ENCODE data around the gene ANLN. TPM values are rescaled to one million over a fixed set of nuclear protein-coding genes. Genes with fewer than 3 reads are reported as not detected.

The ANLN gene
- total and polyA plus RNA-seq, 2 experiments from 2014 or later, result 26.9 to 66.7 TPM

DNA sequence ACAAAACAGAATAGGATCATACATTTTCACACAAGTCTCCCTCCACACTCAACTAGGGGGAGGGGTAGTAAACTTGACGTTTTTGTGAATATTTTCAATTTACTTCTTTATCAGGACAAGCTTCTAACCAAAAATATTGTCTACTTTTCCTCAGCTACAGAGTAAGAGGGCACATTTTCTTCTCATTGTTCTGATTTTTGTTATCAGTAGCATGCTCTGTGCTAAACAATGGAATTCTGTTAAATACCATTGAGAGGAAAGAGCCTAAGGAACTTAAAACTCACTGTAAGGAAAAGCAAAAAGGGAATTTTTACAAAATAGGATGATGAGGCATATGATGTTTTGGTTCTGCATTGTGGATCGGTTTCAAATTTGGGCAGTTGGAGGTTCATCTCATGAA, 41.2 kb downstream of the ANLN start:
- H2AFZ ChIP-seq, result no peak overlapping the region
- H3K27ac ChIP-seq (ENCODE audit: low read depth), result no peak overlapping the region
- H3K4me2 ChIP-seq, result no peak overlapping the region
- ATAC-seq (no peak), DNase-seq (ENCODE audit: low spot score) (no peak)
- no peaks in the 10 kb centered on the region for H3F3A ChIP-seq (replicated peaks; ENCODE audit: low read depth)
- no peaks in the 10 kb centered on the region for H3K9me3 Mint-ChIP-seq
- no peaks in the 10 kb centered on the region for H3K9me2 ChIP-seq (ENCODE audit: insufficient read depth)
- peaks cover 42% of the 10 kb centered on the region for H3K36me3 Mint-ChIP-seq (ENCODE audit: low read depth)
- peaks cover 3% of the 10 kb centered on the region; the same call in 2 of the 3 replicates for H3K4me1 Mint-ChIP-seq
- H4K20me1 ChIP-seq (replicated peaks; ENCODE audit: insufficient read depth), result peaks cover 5% of the 10 kb centered on the region; the same call in 1 of the 2 replicates
- H3K27ac Mint-ChIP-seq, result no peak overlapping the region
- H3K27me3 Mint-ChIP-seq (ENCODE audit: insufficient read depth, low read depth, poor library complexity), result no peaks in the 10 kb centered on the region
- no peak overlapping the region for H3K4me3 ChIP-seq
- peaks cover 11% of the 10 kb centered on the region; the same call in 1 of the 2 replicates for H3K36me3 ChIP-seq (ENCODE audit: insufficient read depth)
- TF ChIP-seq STAT1 (IDR thresholded peaks at IDR 0.05; ENCODE audit: unreplicated experiment), result no peak
- TF ChIP-seq, protein P1, sequence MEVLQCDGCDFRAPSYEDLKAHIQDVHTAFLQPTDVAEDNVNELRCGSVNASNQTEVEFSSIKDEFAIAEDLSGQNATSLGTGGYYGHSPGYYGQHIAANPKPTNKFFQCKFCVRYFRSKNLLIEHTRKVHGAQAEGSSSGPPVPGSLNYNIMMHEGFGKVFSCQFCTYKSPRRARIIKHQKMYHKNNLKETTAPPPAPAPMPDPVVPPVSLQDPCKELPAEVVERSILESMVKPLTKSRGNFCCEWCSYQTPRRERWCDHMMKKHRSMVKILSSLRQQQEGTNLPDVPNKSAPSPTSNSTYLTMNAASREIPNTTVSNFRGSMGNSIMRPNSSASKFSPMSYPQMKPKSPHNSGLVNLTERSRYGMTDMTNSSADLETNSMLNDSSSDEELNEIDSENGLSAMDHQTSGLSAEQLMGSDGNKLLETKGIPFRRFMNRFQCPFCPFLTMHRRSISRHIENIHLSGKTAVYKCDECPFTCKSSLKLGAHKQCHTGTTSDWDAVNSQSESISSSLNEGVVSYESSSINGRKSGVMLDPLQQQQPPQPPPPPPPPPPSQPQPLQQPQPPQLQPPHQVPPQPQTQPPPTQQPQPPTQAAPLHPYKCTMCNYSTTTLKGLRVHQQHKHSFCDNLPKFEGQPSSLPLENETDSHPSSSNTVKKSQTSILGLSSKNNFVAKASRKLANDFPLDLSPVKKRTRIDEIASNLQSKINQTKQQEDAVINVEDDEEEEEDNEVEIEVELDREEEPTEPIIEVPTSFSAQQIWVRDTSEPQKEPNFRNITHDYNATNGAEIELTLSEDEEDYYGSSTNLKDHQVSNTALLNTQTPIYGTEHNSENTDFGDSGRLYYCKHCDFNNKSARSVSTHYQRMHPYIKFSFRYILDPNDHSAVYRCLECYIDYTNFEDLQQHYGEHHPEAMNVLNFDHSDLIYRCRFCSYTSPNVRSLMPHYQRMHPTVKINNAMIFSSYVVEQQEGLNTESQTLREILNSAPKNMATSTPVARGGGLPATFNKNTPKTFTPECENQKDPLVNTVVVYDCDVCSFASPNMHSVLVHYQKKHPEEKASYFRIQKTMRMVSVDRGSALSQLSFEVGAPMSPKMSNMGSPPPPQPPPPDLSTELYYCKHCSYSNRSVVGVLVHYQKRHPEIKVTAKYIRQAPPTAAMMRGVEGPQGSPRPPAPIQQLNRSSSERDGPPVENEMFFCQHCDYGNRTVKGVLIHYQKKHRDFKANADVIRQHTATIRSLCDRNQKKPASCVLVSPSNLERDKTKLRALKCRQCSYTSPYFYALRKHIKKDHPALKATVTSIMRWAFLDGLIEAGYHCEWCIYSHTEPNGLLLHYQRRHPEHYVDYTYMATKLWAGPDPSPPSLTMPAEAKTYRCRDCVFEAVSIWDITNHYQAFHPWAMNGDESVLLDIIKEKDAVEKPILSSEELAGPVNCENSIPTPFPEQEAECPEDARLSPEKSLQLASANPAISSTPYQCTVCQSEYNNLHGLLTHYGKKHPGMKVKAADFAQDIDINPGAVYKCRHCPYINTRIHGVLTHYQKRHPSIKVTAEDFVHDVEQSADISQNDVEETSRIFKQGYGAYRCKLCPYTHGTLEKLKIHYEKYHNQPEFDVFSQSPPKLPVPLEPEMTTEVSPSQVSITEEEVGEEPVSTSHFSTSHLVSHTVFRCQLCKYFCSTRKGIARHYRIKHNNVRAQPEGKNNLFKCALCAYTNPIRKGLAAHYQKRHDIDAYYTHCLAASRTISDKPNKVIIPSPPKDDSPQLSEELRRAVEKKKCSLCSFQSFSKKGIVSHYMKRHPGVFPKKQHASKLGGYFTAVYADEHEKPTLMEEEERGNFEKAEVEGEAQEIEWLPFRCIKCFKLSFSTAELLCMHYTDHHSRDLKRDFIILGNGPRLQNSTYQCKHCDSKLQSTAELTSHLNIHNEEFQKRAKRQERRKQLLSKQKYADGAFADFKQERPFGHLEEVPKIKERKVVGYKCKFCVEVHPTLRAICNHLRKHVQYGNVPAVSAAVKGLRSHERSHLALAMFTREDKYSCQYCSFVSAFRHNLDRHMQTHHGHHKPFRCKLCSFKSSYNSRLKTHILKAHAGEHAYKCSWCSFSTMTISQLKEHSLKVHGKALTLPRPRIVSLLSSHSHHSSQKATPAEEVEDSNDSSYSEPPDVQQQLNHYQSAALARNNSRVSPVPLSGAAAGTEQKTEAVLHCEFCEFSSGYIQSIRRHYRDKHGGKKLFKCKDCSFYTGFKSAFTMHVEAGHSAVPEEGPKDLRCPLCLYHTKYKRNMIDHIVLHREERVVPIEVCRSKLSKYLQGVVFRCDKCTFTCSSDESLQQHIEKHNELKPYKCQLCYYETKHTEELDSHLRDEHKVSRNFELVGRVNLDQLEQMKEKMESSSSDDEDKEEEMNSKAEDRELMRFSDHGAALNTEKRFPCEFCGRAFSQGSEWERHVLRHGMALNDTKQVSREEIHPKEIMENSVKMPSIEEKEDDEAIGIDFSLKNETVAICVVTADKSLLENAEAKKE (CRISPR knock-in tag; IDR thresholded peaks at IDR 0.05), result no peak
- TF ChIP-seq JUNB (IDR thresholded peaks at IDR 0.05; ENCODE audit: unreplicated experiment), result no peak
- TF ChIP-seq ZNF331 (CRISPR knock-in tag; IDR thresholded peaks at IDR 0.05; ENCODE audit: low read depth), result no peak
- no peak for TF ChIP-seq POLR2AphosphoS5 (IDR thresholded peaks at IDR 0.05; ENCODE audit: low read depth)
- TF ChIP-seq EZH2 (IDR thresholded peaks at IDR 0.05; ENCODE audit: low read depth, unreplicated experiment), result no peak
- TF ChIP-seq EZH2phosphoT487 (IDR thresholded peaks at IDR 0.05; ENCODE audit: unreplicated experiment), result no peak
- TF ChIP-seq NANOG (IDR thresholded peaks at IDR 0.05; ENCODE audit: borderline replicate concordance), result no peak
- no peak for TF ChIP-seq CREB1 (CRISPR knock-in tag; IDR thresholded peaks at IDR 0.05; ENCODE audit: low read depth)
- TF ChIP-seq, protein P2, sequence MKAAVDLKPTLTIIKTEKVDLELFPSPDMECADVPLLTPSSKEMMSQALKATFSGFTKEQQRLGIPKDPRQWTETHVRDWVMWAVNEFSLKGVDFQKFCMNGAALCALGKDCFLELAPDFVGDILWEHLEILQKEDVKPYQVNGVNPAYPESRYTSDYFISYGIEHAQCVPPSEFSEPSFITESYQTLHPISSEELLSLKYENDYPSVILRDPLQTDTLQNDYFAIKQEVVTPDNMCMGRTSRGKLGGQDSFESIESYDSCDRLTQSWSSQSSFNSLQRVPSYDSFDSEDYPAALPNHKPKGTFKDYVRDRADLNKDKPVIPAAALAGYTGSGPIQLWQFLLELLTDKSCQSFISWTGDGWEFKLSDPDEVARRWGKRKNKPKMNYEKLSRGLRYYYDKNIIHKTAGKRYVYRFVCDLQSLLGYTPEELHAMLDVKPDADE (IDR thresholded peaks at IDR 0.05), result no peak
- TF ChIP-seq, protein P3, sequence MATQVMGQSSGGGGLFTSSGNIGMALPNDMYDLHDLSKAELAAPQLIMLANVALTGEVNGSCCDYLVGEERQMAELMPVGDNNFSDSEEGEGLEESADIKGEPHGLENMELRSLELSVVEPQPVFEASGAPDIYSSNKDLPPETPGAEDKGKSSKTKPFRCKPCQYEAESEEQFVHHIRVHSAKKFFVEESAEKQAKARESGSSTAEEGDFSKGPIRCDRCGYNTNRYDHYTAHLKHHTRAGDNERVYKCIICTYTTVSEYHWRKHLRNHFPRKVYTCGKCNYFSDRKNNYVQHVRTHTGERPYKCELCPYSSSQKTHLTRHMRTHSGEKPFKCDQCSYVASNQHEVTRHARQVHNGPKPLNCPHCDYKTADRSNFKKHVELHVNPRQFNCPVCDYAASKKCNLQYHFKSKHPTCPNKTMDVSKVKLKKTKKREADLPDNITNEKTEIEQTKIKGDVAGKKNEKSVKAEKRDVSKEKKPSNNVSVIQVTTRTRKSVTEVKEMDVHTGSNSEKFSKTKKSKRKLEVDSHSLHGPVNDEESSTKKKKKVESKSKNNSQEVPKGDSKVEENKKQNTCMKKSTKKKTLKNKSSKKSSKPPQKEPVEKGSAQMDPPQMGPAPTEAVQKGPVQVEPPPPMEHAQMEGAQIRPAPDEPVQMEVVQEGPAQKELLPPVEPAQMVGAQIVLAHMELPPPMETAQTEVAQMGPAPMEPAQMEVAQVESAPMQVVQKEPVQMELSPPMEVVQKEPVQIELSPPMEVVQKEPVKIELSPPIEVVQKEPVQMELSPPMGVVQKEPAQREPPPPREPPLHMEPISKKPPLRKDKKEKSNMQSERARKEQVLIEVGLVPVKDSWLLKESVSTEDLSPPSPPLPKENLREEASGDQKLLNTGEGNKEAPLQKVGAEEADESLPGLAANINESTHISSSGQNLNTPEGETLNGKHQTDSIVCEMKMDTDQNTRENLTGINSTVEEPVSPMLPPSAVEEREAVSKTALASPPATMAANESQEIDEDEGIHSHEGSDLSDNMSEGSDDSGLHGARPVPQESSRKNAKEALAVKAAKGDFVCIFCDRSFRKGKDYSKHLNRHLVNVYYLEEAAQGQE (IDR thresholded peaks at IDR 0.05; ENCODE audit: unreplicated experiment), result no peak
- TF ChIP-seq, protein P4, sequence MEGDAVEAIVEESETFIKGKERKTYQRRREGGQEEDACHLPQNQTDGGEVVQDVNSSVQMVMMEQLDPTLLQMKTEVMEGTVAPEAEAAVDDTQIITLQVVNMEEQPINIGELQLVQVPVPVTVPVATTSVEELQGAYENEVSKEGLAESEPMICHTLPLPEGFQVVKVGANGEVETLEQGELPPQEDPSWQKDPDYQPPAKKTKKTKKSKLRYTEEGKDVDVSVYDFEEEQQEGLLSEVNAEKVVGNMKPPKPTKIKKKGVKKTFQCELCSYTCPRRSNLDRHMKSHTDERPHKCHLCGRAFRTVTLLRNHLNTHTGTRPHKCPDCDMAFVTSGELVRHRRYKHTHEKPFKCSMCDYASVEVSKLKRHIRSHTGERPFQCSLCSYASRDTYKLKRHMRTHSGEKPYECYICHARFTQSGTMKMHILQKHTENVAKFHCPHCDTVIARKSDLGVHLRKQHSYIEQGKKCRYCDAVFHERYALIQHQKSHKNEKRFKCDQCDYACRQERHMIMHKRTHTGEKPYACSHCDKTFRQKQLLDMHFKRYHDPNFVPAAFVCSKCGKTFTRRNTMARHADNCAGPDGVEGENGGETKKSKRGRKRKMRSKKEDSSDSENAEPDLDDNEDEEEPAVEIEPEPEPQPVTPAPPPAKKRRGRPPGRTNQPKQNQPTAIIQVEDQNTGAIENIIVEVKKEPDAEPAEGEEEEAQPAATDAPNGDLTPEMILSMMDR (conservative IDR thresholded peaks at IDR 0.05; ENCODE audit: low read depth in 2 of 2), result no peak
- no peaks in the 10 kb centered on the region for H3K27me3 ChIP-seq (ENCODE audit: insufficient read depth)
- H3K79me2 ChIP-seq (replicated peaks; ENCODE audit: insufficient read depth), result no peaks in the 10 kb centered on the region
- no peaks in the 10 kb centered on the region for H3K4me1 ChIP-seq (ENCODE audit: insufficient read depth)
- no peak overlapping the region for H3K4me3 Mint-ChIP-seq
